Measurements from ENCODE around the gene CTPS1. TPM values are rescaled to one million over a fixed set of nuclear protein-coding genes. Genes with fewer than 3 reads are reported as not detected.

Gene CTPS1
- total RNA-seq, 1 experiment from 2014 or later, result 166 TPM

DNA sequence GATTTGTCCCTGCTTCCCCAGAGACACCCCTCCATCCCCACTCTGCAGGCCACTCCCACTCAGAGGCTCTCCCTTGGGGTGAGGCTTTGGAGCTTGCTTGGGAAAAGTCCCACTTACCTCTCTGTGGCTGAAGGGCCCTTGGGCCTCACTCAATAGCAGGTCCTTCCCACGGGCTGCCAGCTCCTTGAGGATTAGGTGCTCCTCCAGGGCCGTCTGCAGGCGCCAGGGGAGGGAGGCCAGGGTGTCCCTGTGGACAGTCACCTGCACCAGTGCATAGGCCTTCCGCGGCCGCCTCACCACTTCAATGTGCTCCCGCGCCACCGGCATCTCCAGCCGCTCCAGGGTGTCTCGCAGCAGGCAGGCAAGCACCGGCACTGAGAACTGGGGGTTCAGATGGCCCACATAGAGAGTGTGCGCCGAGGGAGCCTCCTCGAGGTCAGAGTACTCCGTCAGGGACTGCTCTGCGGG is 40.6 kb downstream of the CTPS1 start:
- TF ChIP-seq TCF7L2 (IDR thresholded peaks at IDR 0.05; ENCODE audit: low read depth, low read length) (no peak), REST (IDR thresholded peaks at IDR 0.05; ENCODE audit: insufficient read depth in 1 of 2, low read depth in 2 of 2, low read length in 1 of 2) (no peak), POLR2AphosphoS5 (IDR thresholded peaks at IDR 0.05; ENCODE audit: low read depth, low read length) (peak; percentile 63; the same call in 1 of the 2 replicates), SIN3A (IDR thresholded peaks at IDR 0.05; ENCODE audit: borderline replicate concordance, insufficient read depth, low read depth, low read length) (no peak)
- ChIA-PET POLR2A (no interaction called here), CTCF (no interaction called here)
- no peak for DNase-seq (ENCODE audit: low read depth, low spot score)
- no peak for ATAC-seq
- intact Hi-C loops (cut with micrococcal nuclease; ENCODE audit: unreplicated experiment) (no loop called here), in situ Hi-C loops (cut with HindIII; ENCODE audit: low pct_unique_long_range_greater_than_20kb, low sequenced_read_pairs) (no loop called here)
- Histone ChIP-seq H3K9me3 (ENCODE audit: control insufficient read depth, insufficient read depth, low read depth, low read length) (no peaks in the 10 kb centered on the region), H3K4me1 (ENCODE audit: control insufficient read depth, insufficient read depth, low read length) (peaks cover 31% of the 10 kb centered on the region), H3K27ac (ENCODE audit: low read length) (peak overlapping the region; percentile 65; the same call in 1 of the 2 replicates), H3K27me3 (ENCODE audit: control insufficient read depth, insufficient read depth, low read length) (no peaks in the 10 kb centered on the region), H3K36me3 (ENCODE audit: control insufficient read depth, insufficient read depth, low read length) (0 out of 2 replicates have a peak, but pooled peaks cover 4% of the 10 kb centered on the region), H3K4me3 (ENCODE audit: low read depth in 2 of 2, low read length in 2 of 2) (no peak overlapping the region)
- BruUV-seq (replicated peaks), result no TSS peak

DNA sequence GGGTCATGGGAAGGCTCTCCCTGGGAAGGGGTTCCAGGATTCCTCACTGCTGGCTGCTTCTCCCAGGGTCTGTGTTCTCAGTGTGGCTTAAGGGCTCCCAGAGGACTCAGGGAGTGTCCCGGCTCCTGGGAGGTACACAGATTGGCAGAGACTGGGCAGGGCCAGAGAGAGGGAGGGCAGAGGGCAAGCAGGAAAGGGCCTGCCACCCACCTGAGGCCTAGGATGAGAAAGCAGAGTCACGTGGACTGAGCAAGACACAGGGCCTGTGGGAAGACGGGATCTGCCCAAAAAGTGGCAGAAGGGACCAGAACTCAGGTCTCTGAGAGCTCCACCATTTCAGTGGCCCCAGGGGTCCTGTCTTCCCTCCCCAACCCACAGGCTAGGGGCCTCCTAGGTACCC is 41.2 kb downstream of the CTPS1 start:
- in situ Hi-C loops (cut with HindIII; ENCODE audit: low pct_unique_long_range_greater_than_20kb, low sequenced_read_pairs), result no loop called here
- Histone ChIP-seq H3K9me3 (ENCODE audit: control insufficient read depth, insufficient read depth, low read depth, low read length) (no peaks in the 10 kb centered on the region), H3K36me3 (ENCODE audit: control insufficient read depth, insufficient read depth, low read length) (0 out of 2 replicates have a peak, but pooled peaks cover 3% of the 10 kb centered on the region), H3K4me1 (ENCODE audit: control insufficient read depth, insufficient read depth, low read length) (peaks cover 31% of the 10 kb centered on the region), H3K4me3 (ENCODE audit: low read depth in 2 of 2, low read length in 2 of 2) (no peak overlapping the region), H3K27me3 (ENCODE audit: control insufficient read depth, insufficient read depth, low read length) (no peaks in the 10 kb centered on the region), H3K27ac (ENCODE audit: low read length) (peak overlapping the region; percentile 65)
- ChIA-PET POLR2A (no interaction called here), CTCF (no interaction called here)
- intact Hi-C loops (cut with micrococcal nuclease; ENCODE audit: unreplicated experiment), result no loop called here
- 0 out of 2 replicates have a peak, but pooled peaks have one; percentile 2 for ATAC-seq
- no peak for TF ChIP-seq SIN3A (IDR thresholded peaks at IDR 0.05; ENCODE audit: borderline replicate concordance, insufficient read depth, low read depth, low read length)
- no peak for TF ChIP-seq CTCF (IDR thresholded peaks at IDR 0.05)
- TF ChIP-seq TCF7L2 (IDR thresholded peaks at IDR 0.05; ENCODE audit: low read depth, low read length), result no peak
- no peak for TF ChIP-seq REST (IDR thresholded peaks at IDR 0.05; ENCODE audit: insufficient read depth in 1 of 2, low read depth in 2 of 2, low read length in 1 of 2)
- TF ChIP-seq POLR2AphosphoS5 (IDR thresholded peaks at IDR 0.05; ENCODE audit: low read depth, low read length), result no peak
- BruUV-seq (replicated peaks), result no TSS peak
- no peak for DNase-seq (ENCODE audit: low read depth, low spot score)

All from Panc1 (cell line).